Sigmoid colon (tissue), 4 donors: ENCODE results near the gene TSPAN18.

Source experiments
- CTCF ChIP-seq, 4 experiments: fragments of 450-650 bp in 3 of 4; fragments of 200-600 bp in 1 of 4; IDR thresholded peaks; one replicate each; pipeline ENCODE4 v1.5.1; 2016 to 2019; ENCODE audit warnings: antibody characterized with exemption in 4 of 4, mild to moderate bottlenecking in 3 of 4, moderate library complexity in 2 of 4
- EP300 ChIP-seq, 4 donors: sonication (generic); formaldehyde crosslinking; IDR thresholded peaks; one replicate each; pipeline ENCODE4 v1.6.1; 2017; ENCODE audit warnings: antibody characterized with exemption in 4 of 4
- POLR2AphosphoS5 ChIP-seq, 4 donors: sonication (generic); formaldehyde crosslinking; IDR thresholded peaks; one replicate each; pipeline ENCODE4 v1.6.1; 2017; ENCODE audit warnings: antibody characterized with exemption in 4 of 4

GRCh38 chr11:44972746-44973435 is 246.1 kb downstream of the TSPAN18 start:
- no peak for TF ChIP-seq CTCF (IDR thresholded peaks at IDR 0.05)
- TF ChIP-seq EP300 (IDR thresholded peaks at IDR 0.05), result no peak
- no peak for TF ChIP-seq POLR2AphosphoS5 (IDR thresholded peaks at IDR 0.05)
